Choroid plexus epithelial cell (primary cell): ENCODE data around the gene BTN1A1.

ENCODE experiments used
- DNase-seq: peaks from one replicate; pipeline ENCODE4 v3.0.0-alpha.2; 2010; ENCODE audit warnings: low read depth
- H3K4me3 ChIP-seq: 2 replicates; pipeline ENCODE4 v1.5.1; 2011; ENCODE audit warnings: low read depth, mild to moderate bottlenecking, control low read depth, low read length, moderate library complexity
- TF ChIP-seq, protein P1 (sequence below): conservative IDR thresholded peaks from 2 replicates; pipeline ENCODE4 v1.5.1; 2011; ENCODE audit warnings: low read depth, mild to moderate bottlenecking, control low read depth, inconsistent platforms, low read length, moderate library complexity

Gene BTN1A1

DNA sequence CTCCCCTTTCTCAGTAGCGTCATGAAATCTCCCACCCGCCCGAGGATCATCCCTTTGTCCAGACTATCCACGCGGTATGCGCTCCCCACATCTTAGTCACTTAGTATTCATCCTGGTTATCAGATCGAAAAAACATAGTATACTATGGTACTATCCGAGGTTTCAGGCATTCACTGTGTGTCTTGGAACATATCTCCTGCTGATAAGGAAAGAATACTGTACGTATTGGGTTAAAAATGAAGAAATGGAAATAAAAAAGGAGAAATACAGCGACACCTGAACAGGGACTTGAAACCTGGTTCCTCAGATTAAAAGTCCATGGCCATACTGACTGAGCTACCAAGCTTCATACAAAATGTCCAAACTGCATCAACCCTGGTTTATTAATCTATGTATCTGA is 52.1 kb downstream of the BTN1A1 start:
- DNase-seq, result no peak
- H3K4me3 ChIP-seq, result no peak overlapping the region

DNA sequence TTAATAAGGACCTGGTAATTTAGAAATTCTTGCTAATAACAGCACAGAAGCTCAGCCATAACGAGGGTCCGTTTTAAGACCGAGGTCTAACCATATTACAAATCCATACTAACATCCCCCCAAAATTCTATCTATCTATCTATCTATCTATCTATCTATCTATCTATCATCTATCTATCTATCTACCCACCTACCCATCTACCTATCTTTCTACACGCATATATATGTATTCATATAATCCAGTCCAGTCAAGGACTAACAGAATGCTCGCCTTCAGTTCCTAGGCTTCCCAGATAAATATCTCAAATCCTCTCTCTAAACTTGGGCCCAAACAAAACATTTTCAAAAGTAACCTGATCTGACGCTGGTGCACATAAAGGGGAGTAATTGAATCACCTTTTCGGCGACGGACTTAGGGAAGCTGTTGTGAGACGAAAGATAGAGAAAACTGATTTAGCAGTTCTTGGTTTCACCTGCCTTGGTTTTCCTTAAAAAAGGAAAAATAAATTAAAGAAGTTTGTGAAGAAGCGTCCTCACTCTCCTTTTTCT is 52.6 kb downstream of the BTN1A1 start:
- DNase-seq, result no peak
- TF ChIP-seq, protein P1, sequence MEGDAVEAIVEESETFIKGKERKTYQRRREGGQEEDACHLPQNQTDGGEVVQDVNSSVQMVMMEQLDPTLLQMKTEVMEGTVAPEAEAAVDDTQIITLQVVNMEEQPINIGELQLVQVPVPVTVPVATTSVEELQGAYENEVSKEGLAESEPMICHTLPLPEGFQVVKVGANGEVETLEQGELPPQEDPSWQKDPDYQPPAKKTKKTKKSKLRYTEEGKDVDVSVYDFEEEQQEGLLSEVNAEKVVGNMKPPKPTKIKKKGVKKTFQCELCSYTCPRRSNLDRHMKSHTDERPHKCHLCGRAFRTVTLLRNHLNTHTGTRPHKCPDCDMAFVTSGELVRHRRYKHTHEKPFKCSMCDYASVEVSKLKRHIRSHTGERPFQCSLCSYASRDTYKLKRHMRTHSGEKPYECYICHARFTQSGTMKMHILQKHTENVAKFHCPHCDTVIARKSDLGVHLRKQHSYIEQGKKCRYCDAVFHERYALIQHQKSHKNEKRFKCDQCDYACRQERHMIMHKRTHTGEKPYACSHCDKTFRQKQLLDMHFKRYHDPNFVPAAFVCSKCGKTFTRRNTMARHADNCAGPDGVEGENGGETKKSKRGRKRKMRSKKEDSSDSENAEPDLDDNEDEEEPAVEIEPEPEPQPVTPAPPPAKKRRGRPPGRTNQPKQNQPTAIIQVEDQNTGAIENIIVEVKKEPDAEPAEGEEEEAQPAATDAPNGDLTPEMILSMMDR, result no peak
- peak overlapping the region; percentile 60 for H3K4me3 ChIP-seq

More for the DNA sequence above, 52.1 kb downstream of the BTN1A1 start:
- TF ChIP-seq, protein P1, result no peak

DNA sequence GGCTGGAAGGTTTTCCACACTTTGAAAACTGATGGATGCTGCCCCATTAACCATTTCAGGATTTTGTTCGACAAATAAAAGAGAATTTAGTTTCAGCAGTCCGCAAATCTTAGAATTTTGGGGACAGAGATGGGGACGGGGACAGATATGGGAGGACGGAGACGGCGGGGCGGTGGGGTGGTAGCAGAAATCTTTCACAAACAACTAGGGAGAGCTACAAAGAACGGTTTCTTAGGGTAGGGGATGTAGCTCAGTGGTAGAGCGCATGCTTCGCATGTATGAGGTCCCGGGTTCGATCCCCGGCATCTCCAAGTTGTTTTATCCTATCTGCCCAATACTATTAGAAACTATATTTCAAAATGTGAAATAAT is 53.1 kb downstream of the BTN1A1 start:
- H3K4me3 ChIP-seq, result peak overlapping the region; percentile 60
- TF ChIP-seq, protein P1, result no peak
- DNase-seq, result peak; percentile 81

DNA sequence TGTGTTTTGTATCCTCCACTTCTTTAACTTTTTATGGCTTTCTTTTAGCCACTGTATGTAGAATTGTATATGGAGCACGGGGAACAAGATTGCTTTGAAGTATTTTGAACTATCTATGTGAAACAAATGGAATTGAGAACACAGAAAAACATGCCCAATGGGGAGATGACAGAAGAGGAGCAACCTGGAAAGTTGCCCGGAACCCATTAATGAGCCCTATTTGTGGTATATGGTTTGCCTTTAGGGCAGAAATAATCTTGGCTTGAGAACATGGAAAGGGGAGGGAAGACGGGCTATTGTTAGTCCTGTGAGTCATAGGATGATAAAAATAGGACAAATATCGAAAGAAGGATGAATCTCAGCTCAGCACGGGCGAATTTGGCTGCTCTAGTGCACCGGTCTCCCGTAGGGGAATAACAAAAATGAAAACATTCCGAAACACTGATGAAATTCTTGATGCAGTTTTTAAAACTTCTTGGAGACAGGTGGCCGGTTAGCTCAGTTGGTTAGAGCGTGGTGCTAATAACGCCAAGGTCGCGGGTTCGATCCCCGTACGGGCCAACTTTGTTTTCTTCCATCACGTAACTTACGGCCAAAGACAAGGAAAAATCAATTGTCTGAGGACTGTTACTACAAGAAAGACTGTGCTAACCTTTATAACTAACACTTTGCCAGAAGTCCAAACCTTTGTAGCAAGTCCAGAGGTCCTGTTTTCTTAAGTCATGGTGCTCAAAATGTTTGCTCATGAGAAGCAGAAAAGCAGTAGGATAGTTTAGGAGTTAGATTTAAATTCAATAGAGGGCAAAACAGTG is 53.7 kb downstream of the BTN1A1 start:
- peak; percentile 96 for DNase-seq
- TF ChIP-seq, protein P1, result no peak
- H3K4me3 ChIP-seq, result peak overlapping the region; percentile 60

DNA sequence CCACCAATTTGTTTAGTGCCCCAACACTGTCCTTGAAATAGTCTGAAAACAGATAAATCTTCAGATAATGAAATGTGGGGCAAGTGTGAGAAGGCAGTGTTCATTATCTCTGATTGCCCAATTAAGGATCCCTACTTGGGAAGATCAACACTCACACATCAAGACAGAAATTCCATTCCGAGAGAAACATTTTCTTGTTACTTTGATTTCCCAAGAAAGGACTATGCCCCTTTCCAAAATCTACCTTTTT is 54.3 kb downstream of the BTN1A1 start:
- DNase-seq, result no peak
- TF ChIP-seq, protein P1, result no peak
- peak overlapping the region; percentile 51 for H3K4me3 ChIP-seq

DNA sequence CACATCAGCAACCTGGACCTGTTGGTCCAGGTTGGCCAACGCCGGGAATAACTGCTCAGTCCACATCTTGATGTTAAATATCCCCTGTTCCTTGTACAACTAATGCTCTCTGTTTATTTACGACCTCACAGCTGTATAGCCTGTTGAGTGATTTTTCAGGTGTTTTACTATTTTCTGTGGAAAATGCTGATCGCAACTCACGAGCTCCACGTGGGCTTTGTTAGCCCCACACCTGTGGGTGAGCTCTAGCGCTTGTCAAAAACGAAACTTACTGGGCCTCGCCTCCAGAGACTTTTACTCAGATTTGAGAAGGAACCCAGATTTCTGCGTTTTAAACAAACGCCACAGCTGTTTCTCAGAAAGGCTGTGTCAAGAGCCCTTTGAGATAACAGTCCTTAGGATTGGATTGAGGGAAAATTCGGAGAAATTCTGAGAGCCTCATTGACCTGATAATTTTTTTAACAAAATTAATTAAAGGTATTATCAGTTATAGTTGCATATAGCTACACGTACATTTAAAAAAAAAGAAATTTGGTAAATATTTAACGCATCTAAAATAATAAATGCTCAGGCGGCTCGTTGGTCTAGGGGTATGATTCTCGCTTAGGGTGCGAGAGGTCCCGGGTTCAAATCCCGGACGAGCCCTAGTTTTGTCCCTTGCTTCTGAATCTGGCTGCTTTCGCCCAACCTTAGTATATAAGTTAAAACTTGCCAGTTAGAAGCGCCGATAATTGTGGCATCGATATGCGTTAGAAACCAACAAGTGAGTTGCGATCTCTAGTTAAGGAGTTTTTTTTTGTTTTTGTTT is 54.8 kb downstream of the BTN1A1 start:
- TF ChIP-seq, protein P1, result no peak
- H3K4me3 ChIP-seq, result peak overlapping the region; percentile 51
- DNase-seq, result peak; percentile 71
